Stimulated activated CD4-positive, alpha-beta T cell treated with anti-CD3 and anti-CD28 coated beads, TNF-alpha, amount 100 ng/mL, for 48 hours (primary cell): Measurements from ENCODE around the gene GZF1.

ENCODE experiments used
- DNase-seq, 3 donors: peaks; one replicate each; pipeline ENCODE4 v3.0.0-alpha.2; 2020; ENCODE audit warnings: low read depth in 3 of 3

The GZF1 gene

DNA sequence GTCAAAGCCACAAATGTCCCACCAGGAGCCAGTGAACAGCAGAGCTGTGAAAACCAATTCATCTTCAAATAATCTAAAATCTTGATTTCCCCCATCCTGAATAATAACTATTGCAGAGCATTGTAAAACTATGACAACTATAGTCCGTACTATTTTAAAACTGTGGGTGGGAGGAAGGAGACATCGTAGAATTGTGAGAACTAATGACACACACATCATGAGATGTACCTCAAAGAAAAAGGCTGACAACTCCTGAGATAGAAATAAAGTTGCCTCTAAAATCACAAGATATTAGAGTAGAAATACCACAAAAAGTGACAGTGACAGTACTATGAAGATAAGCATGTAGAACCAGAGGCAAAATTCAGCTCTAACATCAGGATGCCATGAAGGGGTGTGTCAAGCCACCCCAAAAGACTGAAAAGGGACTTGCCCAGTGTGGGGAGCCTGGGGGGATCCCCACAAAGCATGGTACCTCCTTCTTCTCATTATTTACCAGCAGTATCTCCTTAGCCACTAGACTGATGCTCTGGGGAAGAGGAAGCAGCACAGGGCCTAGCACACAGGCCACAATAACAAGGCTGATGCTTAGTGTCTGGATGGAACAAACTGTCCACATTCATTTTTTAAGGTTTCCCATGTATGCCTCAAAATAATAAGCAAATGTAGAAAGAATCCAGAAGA, 45.9 kb downstream of the GZF1 start:
- DNase-seq = no peak

DNA sequence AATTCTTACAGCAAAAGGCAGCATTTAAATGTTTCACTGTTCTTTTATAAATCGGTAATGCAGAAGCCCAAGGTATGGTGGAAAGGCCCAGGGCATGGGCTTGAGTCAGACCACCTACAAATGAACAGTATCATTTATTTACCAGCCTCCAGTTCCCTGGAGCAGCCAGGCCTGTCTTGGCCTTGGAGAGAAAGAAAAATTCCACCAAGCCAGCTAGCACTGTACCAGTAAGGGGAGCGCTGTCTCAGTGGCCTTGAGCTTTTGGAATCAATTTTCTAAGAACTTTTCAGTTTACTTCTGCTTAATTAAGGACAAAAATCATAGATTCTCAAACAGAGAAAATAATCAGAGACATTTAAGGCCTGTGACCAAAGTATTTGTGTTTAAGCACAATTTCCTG, 47.0 kb downstream of the GZF1 start:
- DNase-seq = no peak

DNA sequence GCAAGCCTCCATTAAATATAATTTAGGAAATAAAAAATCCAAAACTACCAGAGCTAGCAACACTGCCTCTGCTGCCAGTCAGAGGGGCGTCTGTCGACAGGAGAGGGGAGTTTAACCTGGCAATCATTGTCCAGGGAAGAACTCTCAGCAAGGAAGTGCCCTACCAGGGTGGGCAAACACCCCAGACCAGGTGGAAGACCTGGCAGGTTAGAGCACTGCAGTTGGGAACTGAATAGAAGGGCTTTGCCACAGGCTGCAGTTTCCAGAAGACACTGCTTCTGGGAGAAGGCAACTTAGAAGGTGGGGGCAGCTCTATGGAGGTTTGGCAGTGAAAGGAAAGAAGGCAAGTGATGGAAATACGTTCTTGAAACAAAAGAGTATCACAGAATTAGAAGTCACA, 47.8 kb downstream of the GZF1 start:
- DNase-seq = no peak

DNA sequence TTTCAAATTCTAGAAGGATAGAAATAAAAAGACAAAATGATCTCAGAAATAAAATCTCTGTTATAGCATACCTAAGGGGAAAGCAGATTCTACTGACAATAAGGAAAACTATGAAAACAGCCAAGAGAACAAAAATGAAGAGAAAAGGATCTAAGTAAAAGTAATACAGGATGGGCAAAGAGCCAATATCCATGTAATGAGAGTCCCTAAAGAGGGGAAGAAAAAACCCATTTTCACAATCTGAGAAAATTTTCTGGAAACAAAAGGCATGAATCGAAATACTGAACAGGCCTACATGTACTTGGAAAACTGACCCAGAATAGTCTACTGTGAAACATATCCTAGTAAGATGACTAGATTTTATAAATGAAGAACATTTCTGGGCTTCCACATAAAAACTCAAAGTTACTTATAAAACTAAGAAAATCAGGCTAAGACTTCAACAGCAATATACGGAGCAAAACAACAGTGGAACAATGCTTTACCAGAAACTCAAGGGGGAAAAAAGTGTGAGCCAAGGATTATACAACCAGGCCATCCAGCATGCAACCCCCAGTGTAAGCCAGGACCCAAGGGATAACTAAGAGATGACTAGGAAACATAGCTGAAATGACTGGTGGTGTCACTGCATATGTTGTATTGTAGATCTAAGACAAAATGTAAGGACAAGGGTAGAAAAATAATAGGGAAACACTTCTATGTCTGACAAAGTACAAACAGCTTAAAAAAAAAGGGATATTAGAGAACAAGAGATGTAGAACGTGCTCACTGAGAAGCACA, 49.1 kb downstream of the GZF1 start:
- DNase-seq = no peak

DNA sequence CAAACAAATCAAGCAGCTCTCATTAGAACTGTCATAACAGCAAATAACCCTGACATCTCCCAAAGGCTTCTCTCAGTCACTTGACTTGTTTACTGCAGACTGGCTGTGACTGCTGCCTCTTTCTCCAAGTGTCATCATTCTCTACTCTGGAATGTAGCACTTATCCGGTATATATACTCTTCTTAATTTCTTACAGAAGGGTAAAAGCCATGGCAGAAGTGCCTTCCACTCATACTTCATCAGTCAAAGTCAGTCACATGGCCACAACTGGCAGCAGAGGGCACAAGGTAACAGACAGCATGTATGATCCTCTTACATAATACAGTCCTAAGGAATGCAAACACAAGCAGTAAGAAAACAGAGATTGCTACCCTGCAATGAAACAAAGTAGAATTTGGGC, 50.0 kb downstream of the GZF1 start:
- DNase-seq = no peak

DNA sequence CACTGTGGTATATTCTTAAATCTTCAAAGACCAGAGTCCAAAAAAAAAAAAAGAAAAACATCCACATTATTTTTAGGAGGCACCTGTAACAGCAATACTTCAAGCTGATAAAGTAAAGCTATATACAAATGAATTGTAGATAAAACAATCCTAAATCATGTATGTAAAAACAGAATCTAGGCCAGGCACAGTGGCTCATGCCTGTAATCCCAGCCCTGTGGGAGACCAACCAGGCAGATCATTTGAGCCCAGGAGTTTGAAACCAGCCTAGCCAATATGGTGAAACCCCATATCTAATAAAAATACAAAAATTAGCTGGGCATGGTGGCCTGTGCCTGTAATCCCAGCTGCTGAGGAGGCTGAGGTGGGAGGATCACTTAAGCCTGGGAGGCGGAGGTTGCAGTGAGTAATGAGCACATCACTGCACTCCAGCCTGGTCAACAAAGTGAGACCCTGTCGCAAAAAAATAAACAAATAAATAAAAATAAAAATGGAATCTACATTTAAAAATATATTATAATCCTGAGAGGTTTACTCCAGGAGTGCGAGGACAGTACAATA, 52.0 kb downstream of the GZF1 start:
- no peak for DNase-seq

DNA sequence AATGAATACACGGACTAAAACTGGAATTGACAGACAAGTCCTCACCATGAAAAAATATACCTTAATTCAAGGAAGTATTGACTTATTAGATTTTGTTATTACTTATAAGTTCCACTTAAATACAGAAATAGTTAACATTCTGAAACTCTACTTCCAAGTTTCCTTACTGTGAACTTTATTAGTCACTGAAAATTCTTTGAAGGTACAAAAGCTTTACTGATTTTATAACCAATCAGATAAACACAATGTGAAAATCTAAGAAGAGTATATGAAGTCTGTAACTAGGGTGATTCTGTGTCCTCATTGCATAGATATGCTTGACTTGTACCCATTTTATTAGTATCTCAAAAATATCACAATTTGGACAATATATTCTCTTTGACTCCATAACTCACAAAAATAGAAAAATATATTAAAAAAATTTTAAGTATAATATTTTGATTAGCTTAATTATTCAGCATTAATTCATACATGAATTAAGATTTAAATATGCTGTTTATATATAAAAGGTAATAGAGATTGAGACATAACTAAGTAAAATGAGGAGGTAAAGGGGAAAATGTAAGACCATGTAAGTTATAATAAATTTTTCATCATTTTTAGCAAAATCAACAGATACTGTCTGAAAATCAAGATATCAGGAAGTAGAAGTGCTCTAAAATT, 52.7 kb downstream of the GZF1 start:
- no peak for DNase-seq

DNA sequence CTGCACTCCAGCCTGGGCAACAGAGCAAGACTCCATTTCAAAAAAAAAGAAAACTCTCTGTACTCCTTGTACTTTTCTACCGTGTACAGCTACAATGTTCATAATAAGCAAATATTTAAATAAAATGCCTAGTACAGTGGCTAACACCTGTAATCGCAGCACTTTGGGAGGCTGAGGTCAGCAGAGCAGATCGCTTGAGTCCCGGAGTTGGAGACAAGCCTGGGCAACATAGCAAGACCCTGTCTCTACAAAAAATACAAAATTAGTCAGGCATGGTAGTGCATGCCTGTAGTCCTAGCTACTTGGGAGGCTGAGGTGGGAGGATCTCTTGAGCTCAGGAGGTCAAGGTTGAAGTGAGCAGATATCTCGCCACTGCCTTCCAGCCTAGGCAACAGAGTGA, 53.6 kb downstream of the GZF1 start:
- no peak for DNase-seq

DNA sequence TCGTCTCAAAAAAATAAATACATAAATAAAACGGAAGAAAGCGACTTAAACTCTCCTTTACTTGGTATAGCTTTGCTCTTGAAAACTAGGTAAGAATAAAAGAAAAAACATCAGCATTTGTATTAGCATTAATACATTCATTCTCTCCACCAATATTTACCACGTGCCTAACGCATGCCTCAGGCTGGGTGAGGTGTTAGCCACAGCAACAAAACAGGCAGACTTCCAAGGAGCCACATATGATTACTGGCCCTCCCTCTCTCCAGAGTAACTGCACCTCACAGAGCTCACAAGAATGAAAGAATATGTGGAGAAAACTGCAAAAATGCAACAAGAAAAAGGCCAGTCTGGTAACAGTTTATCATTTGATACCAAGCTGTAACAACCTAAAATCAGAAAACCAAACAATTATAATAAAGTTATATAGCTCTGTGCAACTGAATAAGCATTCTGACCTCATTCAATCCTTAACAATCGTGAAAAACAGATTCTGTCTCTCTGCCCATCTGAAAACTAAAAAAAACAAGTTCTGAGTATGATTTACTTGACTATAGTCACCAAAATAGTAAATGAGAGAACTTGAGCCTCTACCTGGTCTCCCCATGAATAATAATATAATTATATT, 54.1 kb downstream of the GZF1 start:
- no peak for DNase-seq

DNA sequence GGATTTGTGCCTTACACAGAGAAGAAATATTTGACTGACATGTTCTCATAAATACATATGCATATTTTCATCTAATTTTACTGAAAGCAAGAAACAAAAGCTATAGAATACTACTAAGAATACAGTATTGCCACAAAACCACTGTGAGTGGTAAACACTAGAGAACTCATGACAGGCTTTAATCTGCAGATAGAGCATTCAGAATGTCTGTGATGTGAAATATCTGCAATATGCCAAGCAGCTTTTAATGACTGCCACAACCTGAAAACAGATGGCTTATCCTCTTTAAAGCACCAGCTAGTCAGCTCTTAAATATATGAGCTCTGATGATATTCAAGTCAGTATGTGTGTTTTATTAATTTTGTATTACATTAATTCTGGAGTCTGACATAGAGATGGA, 55.9 kb downstream of the GZF1 start:
- DNase-seq = no peak

DNA sequence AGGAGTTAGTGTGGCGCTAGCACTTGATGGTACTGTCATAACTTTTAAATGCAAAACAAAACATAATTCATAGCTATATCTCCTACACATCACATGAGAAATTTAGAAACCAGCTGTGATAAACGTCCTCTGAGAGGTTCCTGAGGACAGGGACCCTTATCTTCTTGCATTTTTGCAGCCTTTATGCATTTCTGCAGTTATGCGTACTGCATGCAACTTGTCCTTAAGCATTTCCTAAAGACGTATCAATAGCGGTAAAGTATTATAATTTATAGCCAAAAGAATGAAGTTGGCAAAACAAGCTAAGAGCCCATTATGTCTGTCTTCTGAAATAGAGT, 57.6 kb downstream of the GZF1 start:
- no peak for DNase-seq

DNA sequence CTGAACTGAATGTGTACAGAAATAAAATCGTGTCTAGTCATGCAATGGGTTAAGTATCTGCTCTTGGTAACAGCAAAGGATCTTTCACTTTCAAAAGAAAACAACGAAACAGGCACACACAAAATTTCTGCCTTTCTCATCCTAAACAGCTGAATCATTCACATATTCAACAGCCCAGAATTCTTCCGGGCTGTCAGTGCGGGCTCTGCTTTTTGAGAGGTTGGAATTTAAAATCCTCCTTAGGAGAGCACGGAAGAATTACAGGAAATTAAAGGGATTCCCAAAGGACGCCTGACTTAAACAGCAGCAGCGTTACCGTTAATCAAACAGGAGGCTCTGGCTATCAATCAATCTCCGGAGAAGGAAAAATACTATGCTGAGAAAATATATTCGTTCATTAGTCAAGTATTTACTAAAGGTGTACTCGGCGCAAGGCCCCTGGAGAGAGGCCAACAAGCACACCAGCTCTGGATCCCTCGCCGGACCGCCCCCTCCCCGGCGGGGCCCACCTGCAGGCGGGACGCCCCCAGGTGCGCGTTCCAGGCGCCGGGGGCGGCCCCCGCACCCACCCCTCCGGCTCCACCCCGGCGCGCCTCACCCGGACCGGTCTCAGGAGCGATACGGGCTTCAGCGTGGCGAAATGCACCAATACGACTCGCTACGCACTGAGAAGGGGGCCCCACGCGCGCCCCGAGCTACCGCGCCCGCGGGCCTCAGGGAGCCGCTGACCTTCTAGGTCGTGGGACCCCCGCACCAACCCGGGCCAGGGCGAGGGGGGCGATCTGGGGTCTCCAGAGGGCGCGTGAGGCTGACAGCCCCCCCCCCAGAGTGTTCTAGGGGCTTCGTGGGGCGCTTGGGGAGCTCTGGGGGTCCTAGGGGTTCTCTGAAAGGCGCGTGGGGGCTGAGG, 58.3 kb downstream of the GZF1 start:
- peak in 1 of 3 donors; percentile 28 for DNase-seq

DNA sequence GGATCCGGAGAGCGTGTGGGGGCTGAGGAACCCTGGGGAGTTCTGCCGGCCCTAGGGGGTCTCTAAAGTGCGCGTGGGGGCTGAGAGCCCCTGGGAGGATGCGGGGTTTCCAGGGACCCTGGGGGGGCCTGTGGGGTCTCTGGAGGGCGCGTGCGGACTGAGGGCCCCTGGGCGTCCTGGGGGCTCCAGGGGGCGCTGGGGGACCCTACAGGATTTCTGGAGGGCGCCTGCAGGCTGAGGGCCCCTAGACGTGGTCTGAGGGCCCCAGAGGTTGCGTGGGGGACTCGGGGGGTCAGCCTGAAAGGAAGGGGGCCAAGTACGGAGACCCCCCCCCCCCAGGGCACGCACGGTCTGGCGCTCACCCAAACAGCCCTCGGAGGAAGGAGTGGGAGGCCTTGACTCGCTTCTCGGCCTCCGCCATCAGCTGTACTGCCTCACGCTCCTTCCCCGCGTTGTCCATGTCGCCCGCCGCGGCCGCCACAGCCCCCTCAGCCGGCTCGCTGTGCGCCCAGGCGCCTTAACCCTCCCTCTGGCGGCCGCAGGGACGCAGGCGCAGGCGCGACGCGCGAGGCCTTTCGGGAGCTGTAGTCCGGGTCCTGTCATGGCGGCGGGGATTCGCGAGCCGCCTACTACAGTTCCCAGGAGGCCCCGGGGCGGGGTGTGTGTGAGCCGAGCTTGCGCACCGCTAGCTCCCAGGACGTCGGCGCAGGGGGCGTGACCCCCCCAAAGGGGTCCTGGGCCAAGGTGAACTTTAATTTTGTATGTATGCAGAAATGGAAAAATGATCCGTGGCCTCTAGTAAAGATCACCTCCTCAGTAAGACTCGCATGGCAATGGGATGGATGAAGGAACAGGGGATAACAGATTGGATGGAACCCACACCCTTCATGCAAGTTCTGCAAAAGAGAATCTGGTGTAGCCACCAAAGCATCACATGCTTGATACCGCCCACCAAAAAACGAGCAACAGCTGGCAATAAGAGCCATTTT, 59.3 kb downstream of the GZF1 start, which contains the start of gene NAPB:
Gene NAPB (minus strand): TSS at position 546 of the 989 bp plus-strand sequence. CDS start 86 bp downstream, at position 460.
- DNase-seq = peak; percentile 86 to 88 (median 86)
